K562 (cell line): ENCODE data around the gene PLA1A. TPM values are rescaled to one million over a fixed set of nuclear protein-coding genes. Genes with fewer than 3 reads are reported as not detected.

ENCODE experiments used
- ATAC-seq: fragments of 200-7000 bp; cut with Tn5 transposase; 3 replicates; pipeline ENCODE4 v1.9.1; 2020; ENCODE audit warnings: moderate library complexity
- BruUV-seq: library from RNA; stranded (reverse); fragments of 400-500 nt; replicated peaks from 2 replicates; lab custom pipeline; 2021; lab: Mats Ljungman, UMichigan
- CTCF ChIA-PET: fragments of 300-600 bp; formaldehyde crosslinking; extraction: SDS; loops from one replicate; lab custom pipeline; 2021; ENCODE audit warnings: low intra/inter-chr PET ratio; lab: Yijun Ruan, JAX
- POLR2A ChIA-PET: fragments of 300-600, 350-650 bp; sonication (Branson Sonifier 250); formaldehyde crosslinking; extraction: SDS; loops from one replicate; lab custom pipeline; 2021; ENCODE audit warnings: antibody characterized with exemption, inconsistent platforms; lab: Yijun Ruan, JAX
- DNase-seq, 4 experiments: peaks; one replicate each; pipeline versions ENCODE4 v3.0.0 to v3.0.0-alpha.2; 2011 to 2018; ENCODE audit warnings: low spot score in 3 of 4, mixed read lengths in 3 of 4; ENCODE audit errors: extremely low read depth in 1 of 4
- FAIRE-seq: peaks from 2 replicates; lab custom pipeline; 2011; peaks lifted over from hg19 to GRCh38; lab: Jason Lieb, UNC
- H2AFZ ChIP-seq: 2 replicates; pipeline ENCODE4 v1.6.0; 2011; ENCODE audit warnings: low read depth, low read length, control low read depth, inconsistent platforms
- H3K27ac ChIP-seq: fragments of 200-600 bp; 3 replicates; pipeline ENCODE4 v1.8.0; 2011; ENCODE audit warnings: low read depth, mild to moderate bottlenecking, control low read depth, inconsistent platforms, low read length, moderate library complexity, mixed read lengths; ENCODE audit errors: extremely low read depth
- H3K27me3 ChIP-seq, 2 experiments: fragments of 300-600 bp in 1 of 2; 2 replicates in 1 of 2; 3 replicates in 1 of 2; pipeline versions ENCODE4 v1.6.0 to v1.8.0; 2011; ENCODE audit warnings: inconsistent platforms in 2 of 2, low read length in 2 of 2, mild to moderate bottlenecking in 1 of 2, mixed read lengths in 1 of 2, moderate library complexity in 1 of 2; ENCODE audit not compliant: control insufficient read depth in 2 of 2, insufficient read depth in 2 of 2
- H3K36me3 ChIP-seq: fragments of 300-600 bp; 3 replicates; pipeline ENCODE4 v1.8.0; 2011; ENCODE audit warnings: mild to moderate bottlenecking, low read length, inconsistent platforms; ENCODE audit not compliant: control insufficient read depth, insufficient read depth
- H3K4me1 ChIP-seq, 2 experiments: fragments of 200-600 bp in 1 of 2; replicated peaks in 1 of 2; 2 replicates in 1 of 2; 3 replicates in 1 of 2; pipeline versions ENCODE4 v1.5.1 to v1.8.0; 2011; ENCODE audit warnings: inconsistent platforms in 2 of 2, low read length in 2 of 2, mild to moderate bottlenecking in 1 of 2, mixed read lengths in 1 of 2, moderate library complexity in 1 of 2; ENCODE audit not compliant: control insufficient read depth in 2 of 2, insufficient read depth in 2 of 2
- H3K4me2 ChIP-seq: 2 replicates; pipeline ENCODE4 v1.6.1; 2011; ENCODE audit warnings: low read length, control low read depth, inconsistent platforms, mixed read lengths; ENCODE audit not compliant: insufficient read depth
- H3K4me3 ChIP-seq: fragments of 200-600 bp; sonication (generic), shearing (Covaris generic); 2 replicates; pipeline ENCODE4 v1.5.1; 2016; ENCODE audit warnings: control low read depth, inconsistent platforms
- H3K79me2 ChIP-seq: fragments of 200-600 bp; 3 replicates; pipeline ENCODE4 v1.8.0; 2011; ENCODE audit warnings: low read length, inconsistent platforms; ENCODE audit not compliant: control insufficient read depth, insufficient read depth
- H3K9ac ChIP-seq, 2 experiments: 2 replicates each; pipeline versions ENCODE4 v1.6.0 to v1.6.1; 2011; ENCODE audit warnings: low read depth in 2 of 2, low read length in 2 of 2, control low read depth in 1 of 2, inconsistent platforms in 1 of 2, mild to moderate bottlenecking in 1 of 2, mixed read lengths in 1 of 2; ENCODE audit not compliant: insufficient read depth in 1 of 2
- H3K9me1 ChIP-seq: one replicate; pipeline ENCODE4 v1.6.0; 2011; ENCODE audit warnings: inconsistent platforms, mild to moderate bottlenecking, low read length, moderate library complexity; ENCODE audit not compliant: control insufficient read depth, insufficient read depth
- H3K9me3 ChIP-seq: replicated peaks from 2 replicates; pipeline ENCODE4 v1.5.1; 2011; ENCODE audit warnings: low read depth, low read length, inconsistent platforms; ENCODE audit not compliant: control insufficient read depth, insufficient read depth
- H4K20me1 ChIP-seq: replicated peaks from 2 replicates; pipeline ENCODE4 v1.6.1; 2011; ENCODE audit warnings: low read length, inconsistent platforms, mixed read lengths; ENCODE audit not compliant: control insufficient read depth, insufficient read depth
- CBFA2T2 ChIP-seq: fragments of 450-650 bp; conservative IDR thresholded peaks from 2 replicates; pipeline ENCODE4 v1.6.1; 2017; ENCODE audit warnings: mild to moderate bottlenecking
- ZNF551 ChIP-seq: fragments of 250-450 bp; sonication (Bioruptor Pico); IDR thresholded peaks from 2 replicates; pipeline ENCODE4 v1.5.0; 2021; ENCODE audit warnings: mild to moderate bottlenecking, moderate library complexity
- ZNF699 ChIP-seq: fragments of 250-450 bp; sonication (Bioruptor Pico); IDR thresholded peaks from 2 replicates; pipeline ENCODE4 v1.8.0; 2021; ENCODE audit warnings: mild to moderate bottlenecking, moderate library complexity; ENCODE audit not compliant: insufficient replicate concordance
- WGBS: fragments of 100-300 bp; shearing (Covaris generic); methylation state at CpG from one replicate; pipeline ENCODE4 v1.1.6; 2016; ENCODE audit warnings: low coverage, mixed read lengths; ENCODE audit not compliant: insufficient coverage; ENCODE audit errors: missing lambda C conversion rate; 5-methylcytosine and 5-hydroxymethylcytosine counted together
- in situ Hi-C: fragments of 300-500 bp; cut with MboI; formaldehyde crosslinking; loops from 4 replicates; pipeline ENCODE4 v1.15.0; 2018; ENCODE audit warnings: inconsistent platforms, mixed read lengths
- intact Hi-C: fragments of 100-400 bp; cut with micrococcal nuclease; formaldehyde crosslinking; loops from 2 replicates; pipeline ENCODE4 v1.14.2; 2022
- polyA plus RNA-seq, 8 experiments: library from polyadenylated mRNA; depleted of rRNA in 4 of 8; stranded (reverse) in 5 of 8; unstranded in 3 of 8; fragments of >200 nt; fragmentation: Nextera tagmentation in 2 of 8; fragmentation: Illumina TruSeq in 1 of 8; extraction: Ambion mirVana in 2 of 8; extraction: Trizol in 1 of 8; gene quantifications; 2 replicates each; pipeline versions ENCODE4 v1.2.1 to v1.2.3, GENCODE V29; 2011 to 2014; ENCODE audit warnings: inconsistent platforms in 1 of 8, missing spikeins in 1 of 8
- total RNA-seq, 7 experiments: library from RNA; depleted of rRNA in 6 of 7; stranded (reverse); fragments of >200 nt in 6 of 7; fragmentation: Illumina TruSeq in 2 of 7; extraction: Trizol in 2 of 7; gene quantifications; 2 replicates each; pipeline versions ENCODE4 v1.2.1 to v1.2.3, GENCODE V29; 2011 to 2021; ENCODE audit warnings: low replicate concordance in 1 of 7
- TF ChIP-seq, protein P1 (sequence below): fragments of 450-650 bp; IDR thresholded peaks from 2 replicates; pipeline ENCODE4 v1.6.1; 2018; ENCODE audit warnings: mild to moderate bottlenecking, low read depth; ENCODE audit not compliant: partially characterized antibody

The PLA1A gene
- total and polyA plus RNA-seq, 9 of the 15 experiments (the other 6 are each of a cell fraction or from before 2014, with no cell fraction given): not detected

DNA sequence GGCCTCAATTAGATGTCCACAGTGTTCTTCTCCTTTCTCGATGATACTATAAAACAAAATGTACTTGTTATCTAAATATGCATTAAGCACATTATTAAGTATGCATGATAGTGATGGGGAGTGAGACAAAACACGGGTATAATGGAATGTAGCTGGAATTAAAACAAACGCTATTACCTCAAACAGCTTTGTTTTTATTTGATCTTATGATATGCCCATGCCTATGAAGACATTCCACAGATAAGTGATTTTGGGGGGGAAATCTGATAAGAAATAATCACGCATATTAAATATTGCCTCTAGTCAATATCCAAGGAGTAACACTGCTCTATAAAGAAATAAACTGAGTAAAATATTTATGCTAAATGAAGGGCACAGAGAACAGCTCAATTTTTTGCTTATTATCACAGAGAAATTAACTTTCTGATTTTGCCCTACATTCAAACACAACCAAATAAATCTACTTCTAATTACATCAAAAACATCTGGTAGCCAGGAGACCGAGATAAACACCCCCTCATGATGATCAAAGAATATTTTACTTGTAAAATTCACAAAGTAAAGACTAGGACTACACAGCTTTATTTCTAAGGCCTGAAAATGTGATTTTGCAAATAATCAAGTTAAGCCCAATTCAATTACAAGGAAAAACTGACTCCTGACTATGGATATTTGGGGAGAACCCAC lies 77.6 kb downstream of the PLA1A start:
- ChIA-PET POLR2A (interaction anchor here (0.7 to 1.4 kb wide), 4 partner anchors 12 to 471 kb away, joined by 3 to 4 read pairs (median 3); no protein-coding TSS in a partner anchor), CTCF (no interaction called here)
- H3K27me3 ChIP-seq: no peaks in the 10 kb centered on the region
- peaks cover 17% of the 10 kb centered on the region for H3K79me2 ChIP-seq
- TF ChIP-seq ZNF551: no peak
- TF ChIP-seq CBFA2T2: no peak
- no peak for TF ChIP-seq ZNF699 (CRISPR knock-in tag)
- TF ChIP-seq, protein P1, sequence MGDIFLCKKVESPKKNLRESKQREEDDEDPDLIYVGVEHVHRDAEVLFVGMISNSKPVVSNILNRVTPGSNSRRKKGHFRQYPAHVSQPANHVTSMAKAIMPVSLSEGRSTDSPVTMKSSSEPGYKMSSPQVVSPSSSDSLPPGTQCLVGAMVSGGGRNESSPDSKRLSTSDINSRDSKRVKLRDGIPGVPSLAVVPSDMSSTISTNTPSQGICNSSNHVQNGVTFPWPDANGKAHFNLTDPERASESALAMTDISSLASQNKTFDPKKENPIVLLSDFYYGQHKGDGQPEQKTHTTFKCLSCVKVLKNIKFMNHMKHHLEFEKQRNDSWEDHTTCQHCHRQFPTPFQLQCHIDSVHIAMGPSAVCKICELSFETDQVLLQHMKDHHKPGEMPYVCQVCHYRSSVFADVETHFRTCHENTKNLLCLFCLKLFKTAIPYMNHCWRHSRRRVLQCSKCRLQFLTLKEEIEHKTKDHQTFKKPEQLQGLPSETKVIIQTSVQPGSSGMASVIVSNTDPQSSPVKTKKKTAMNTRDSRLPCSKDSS: no peak
- peaks cover 40% of the 10 kb centered on the region; the same call in 2 of the 3 replicates for H3K36me3 ChIP-seq
- peaks cover 0 to 11% of the 10 kb centered on the region in 2 experiments; a peak in 3 of 5 replicates for H3K4me1 ChIP-seq
- BruUV-seq: no TSS peak
- DNase-seq: no peak
- peak overlapping the region; percentile 81 for H3K4me2 ChIP-seq
- no peaks in the 10 kb centered on the region for H3K9me1 ChIP-seq
- intact Hi-C loops (loop anchor here (5.0 kb wide), 3 partner anchors 38 to 173 kb away; partner anchors contain the start of gene CD80), in situ Hi-C loops (loop anchor here (25.0 kb wide), 2 partner anchors 538 to 788 kb away; partner anchors contain the start of gene TEX55)
- WGBS: 86% methylated on average over 5 of the region's 5 CpGs
- H3K27ac ChIP-seq: no peak overlapping the region
- no peaks in the 10 kb centered on the region for H4K20me1 ChIP-seq
- ATAC-seq: no peak
- FAIRE-seq: no peak
- H3K9ac ChIP-seq: no peak overlapping the region
- no peak overlapping the region; the same call in 1 of the 2 replicates for H3K4me3 ChIP-seq
- no peaks in the 10 kb centered on the region for H3K9me3 ChIP-seq
- no peak overlapping the region for H2AFZ ChIP-seq
